A673 (cell line): Measurements from ENCODE around the gene DAPL1.

Source experiments
- CTCF ChIP-seq: fragments of 300-800, 200-600 bp; sonication (generic); conservative IDR thresholded peaks from 2 replicates; pipeline ENCODE4 v1.5.1; 2017; ENCODE audit warnings: low read depth, mild to moderate bottlenecking, antibody characterized with exemption, low read length, moderate library complexity, mixed read lengths
- EZH2 ChIP-seq: fragments of 200-600 bp; sonication (generic); IDR thresholded peaks from 2 replicates; pipeline ENCODE4 v1.6.1; 2017; ENCODE audit warnings: borderline replicate concordance, low read depth, mild to moderate bottlenecking, mixed read lengths, antibody characterized with exemption, low read length; ENCODE audit not compliant: poor library complexity, severe bottlenecking

GRCh38 chr2:158782616-158783015, 12.5 kb upstream of the DAPL1 start:
- TF ChIP-seq CTCF = no peak
- TF ChIP-seq EZH2 = no peak
